K562 (cell line): ENCODE data around the gene OR2B6. TPM values are rescaled to one million over a fixed set of nuclear protein-coding genes. Genes with fewer than 3 reads are reported as not detected.

Source experiments
- ATAC-seq: fragments of 200-7000 bp; cut with Tn5 transposase; 3 replicates; pipeline ENCODE4 v1.9.1; 2020; ENCODE audit warnings: moderate library complexity
- BruUV-seq: library from RNA; stranded (reverse); fragments of 400-500 nt; replicated peaks from 2 replicates; lab custom pipeline; 2021; lab: Mats Ljungman, UMichigan
- CTCF ChIA-PET: fragments of 300-600 bp; formaldehyde crosslinking; extraction: SDS; loops from one replicate; lab custom pipeline; 2021; ENCODE audit warnings: low intra/inter-chr PET ratio; lab: Yijun Ruan, JAX
- POLR2A ChIA-PET: fragments of 300-600, 350-650 bp; sonication (Branson Sonifier 250); formaldehyde crosslinking; extraction: SDS; loops from one replicate; lab custom pipeline; 2021; ENCODE audit warnings: antibody characterized with exemption, inconsistent platforms; lab: Yijun Ruan, JAX
- DNase-seq, 4 experiments: peaks; one replicate each; pipeline versions ENCODE4 v3.0.0 to v3.0.0-alpha.2; 2011 to 2018; ENCODE audit warnings: low spot score in 3 of 4, mixed read lengths in 3 of 4; ENCODE audit errors: extremely low read depth in 1 of 4
- FAIRE-seq: peaks from 2 replicates; lab custom pipeline; 2011; peaks lifted over from hg19 to GRCh38; lab: Jason Lieb, UNC
- H2AFZ ChIP-seq: 2 replicates; pipeline ENCODE4 v1.6.0; 2011; ENCODE audit warnings: low read depth, low read length, control low read depth, inconsistent platforms
- H3K27ac ChIP-seq: fragments of 200-600 bp; 3 replicates; pipeline ENCODE4 v1.8.0; 2011; ENCODE audit warnings: low read depth, mild to moderate bottlenecking, control low read depth, inconsistent platforms, low read length, moderate library complexity, mixed read lengths; ENCODE audit errors: extremely low read depth
- H3K27me3 ChIP-seq, 2 experiments: fragments of 300-600 bp in 1 of 2; 2 replicates in 1 of 2; 3 replicates in 1 of 2; pipeline versions ENCODE4 v1.6.0 to v1.8.0; 2011; ENCODE audit warnings: inconsistent platforms in 2 of 2, low read length in 2 of 2, mild to moderate bottlenecking in 1 of 2, mixed read lengths in 1 of 2, moderate library complexity in 1 of 2; ENCODE audit not compliant: control insufficient read depth in 2 of 2, insufficient read depth in 2 of 2
- H3K36me3 ChIP-seq: fragments of 300-600 bp; 3 replicates; pipeline ENCODE4 v1.8.0; 2011; ENCODE audit warnings: mild to moderate bottlenecking, low read length, inconsistent platforms; ENCODE audit not compliant: control insufficient read depth, insufficient read depth
- H3K4me1 ChIP-seq, 2 experiments: fragments of 200-600 bp in 1 of 2; replicated peaks in 1 of 2; 2 replicates in 1 of 2; 3 replicates in 1 of 2; pipeline versions ENCODE4 v1.5.1 to v1.8.0; 2011; ENCODE audit warnings: inconsistent platforms in 2 of 2, low read length in 2 of 2, mild to moderate bottlenecking in 1 of 2, mixed read lengths in 1 of 2, moderate library complexity in 1 of 2; ENCODE audit not compliant: control insufficient read depth in 2 of 2, insufficient read depth in 2 of 2
- H3K4me2 ChIP-seq: 2 replicates; pipeline ENCODE4 v1.6.1; 2011; ENCODE audit warnings: low read length, control low read depth, inconsistent platforms, mixed read lengths; ENCODE audit not compliant: insufficient read depth
- H3K4me3 ChIP-seq: fragments of 200-600 bp; sonication (generic), shearing (Covaris generic); 2 replicates; pipeline ENCODE4 v1.5.1; 2016; ENCODE audit warnings: control low read depth, inconsistent platforms
- H3K79me2 ChIP-seq: fragments of 200-600 bp; 3 replicates; pipeline ENCODE4 v1.8.0; 2011; ENCODE audit warnings: low read length, inconsistent platforms; ENCODE audit not compliant: control insufficient read depth, insufficient read depth
- H3K9ac ChIP-seq, 2 experiments: 2 replicates each; pipeline versions ENCODE4 v1.6.0 to v1.6.1; 2011; ENCODE audit warnings: low read depth in 2 of 2, low read length in 2 of 2, control low read depth in 1 of 2, inconsistent platforms in 1 of 2, mild to moderate bottlenecking in 1 of 2, mixed read lengths in 1 of 2; ENCODE audit not compliant: insufficient read depth in 1 of 2
- H3K9me1 ChIP-seq: one replicate; pipeline ENCODE4 v1.6.0; 2011; ENCODE audit warnings: inconsistent platforms, mild to moderate bottlenecking, low read length, moderate library complexity; ENCODE audit not compliant: control insufficient read depth, insufficient read depth
- H3K9me3 ChIP-seq: replicated peaks from 2 replicates; pipeline ENCODE4 v1.5.1; 2011; ENCODE audit warnings: low read depth, low read length, inconsistent platforms; ENCODE audit not compliant: control insufficient read depth, insufficient read depth
- H4K20me1 ChIP-seq: replicated peaks from 2 replicates; pipeline ENCODE4 v1.6.1; 2011; ENCODE audit warnings: low read length, inconsistent platforms, mixed read lengths; ENCODE audit not compliant: control insufficient read depth, insufficient read depth
- ARID1B ChIP-seq: fragments of 450-650 bp; IDR thresholded peaks from 2 replicates; pipeline ENCODE4 v1.6.1; 2016; ENCODE audit warnings: antibody characterized with exemption, mild to moderate bottlenecking, inconsistent platforms
- BDP1 ChIP-seq: IDR thresholded peaks from 3 replicates; pipeline ENCODE4 v1.6.1; 2011; ENCODE audit not compliant: insufficient read length, insufficient read depth
- KHSRP ChIP-seq: fragments of 450-650 bp; IDR thresholded peaks from 2 replicates; pipeline ENCODE4 v1.6.1; 2017
- MBD2 ChIP-seq: sonication (generic); IDR thresholded peaks from 2 replicates; pipeline ENCODE4 v1.6.1; 2016; ENCODE audit warnings: low read depth, borderline replicate concordance
- MEIS2 ChIP-seq: fragments of 450-650 bp; IDR thresholded peaks from 2 replicates; pipeline ENCODE4 v1.6.1; 2014; ENCODE audit warnings: mild to moderate bottlenecking; ENCODE audit not compliant: partially characterized antibody
- POLR2B ChIP-seq: fragments of 450-650 bp; IDR thresholded peaks from 2 replicates; pipeline ENCODE4 v1.6.1; 2018; ENCODE audit warnings: low read depth; ENCODE audit not compliant: partially characterized antibody
- RBM14 ChIP-seq: fragments of 200-400 bp; formaldehyde crosslinking; IDR thresholded peaks from 2 replicates; pipeline ENCODE4 v1.6.1; 2018; ENCODE audit warnings: low read depth, mild to moderate bottlenecking, low read length, moderate library complexity, borderline replicate concordance; ENCODE audit not compliant: insufficient read depth
- TAF15 ChIP-seq: fragments of 200-400 bp; formaldehyde crosslinking; IDR thresholded peaks from 2 replicates; pipeline ENCODE4 v1.6.1; 2017; ENCODE audit warnings: mild to moderate bottlenecking, low read depth, low read length, moderate library complexity
- ZNF133 ChIP-seq: fragments of 250-450 bp; sonication (Bioruptor Pico); IDR thresholded peaks from 2 replicates; pipeline ENCODE4 v1.4.0; 2020; ENCODE audit warnings: mild to moderate bottlenecking
- WGBS: fragments of 100-300 bp; shearing (Covaris generic); methylation state at CpG from one replicate; pipeline ENCODE4 v1.1.6; 2016; ENCODE audit warnings: low coverage, mixed read lengths; ENCODE audit not compliant: insufficient coverage; ENCODE audit errors: missing lambda C conversion rate; 5-methylcytosine and 5-hydroxymethylcytosine counted together
- in situ Hi-C: fragments of 300-500 bp; cut with MboI; formaldehyde crosslinking; loops from 4 replicates; pipeline ENCODE4 v1.15.0; 2018; ENCODE audit warnings: inconsistent platforms, mixed read lengths
- intact Hi-C: fragments of 100-400 bp; cut with micrococcal nuclease; formaldehyde crosslinking; loops from 2 replicates; pipeline ENCODE4 v1.14.2; 2022
- polyA plus RNA-seq, 8 experiments: library from polyadenylated mRNA; depleted of rRNA in 4 of 8; stranded (reverse) in 5 of 8; unstranded in 3 of 8; fragments of >200 nt; fragmentation: Nextera tagmentation in 2 of 8; fragmentation: Illumina TruSeq in 1 of 8; extraction: Ambion mirVana in 2 of 8; extraction: Trizol in 1 of 8; gene quantifications; 2 replicates each; pipeline versions ENCODE4 v1.2.1 to v1.2.3, GENCODE V29; 2011 to 2014; ENCODE audit warnings: inconsistent platforms in 1 of 8, missing spikeins in 1 of 8
- total RNA-seq, 7 experiments: library from RNA; depleted of rRNA in 6 of 7; stranded (reverse); fragments of >200 nt in 6 of 7; fragmentation: Illumina TruSeq in 2 of 7; extraction: Trizol in 2 of 7; gene quantifications; 2 replicates each; pipeline versions ENCODE4 v1.2.1 to v1.2.3, GENCODE V29; 2011 to 2021; ENCODE audit warnings: low replicate concordance in 1 of 7
- TF ChIP-seq, protein P1 (sequence below), 2 experiments: fragments of 150-350 bp in 1 of 2; IDR thresholded peaks; 2 replicates each; pipeline ENCODE4 v1.6.1; 2012 to 2016; ENCODE audit warnings: low read depth in 2 of 2, low read length in 2 of 2, mild to moderate bottlenecking in 1 of 2, moderate library complexity in 1 of 2
- TF ChIP-seq, protein P2 (sequence below): fragments of 450-650 bp; IDR thresholded peaks from 2 replicates; pipeline ENCODE4 v1.6.1; 2016; ENCODE audit warnings: low read depth

The OR2B6 gene
- total and polyA plus RNA-seq, 9 of the 15 experiments (the other 6 are each of a cell fraction or from before 2014, with no cell fraction given): 1.9 to 18.7 (median 4.4) TPM

- intact Hi-C loops (no loop called here), in situ Hi-C loops (no loop called here)
- peaks cover 0 to 2% of the 10 kb centered on the region in 2 experiments; a peak in 1 of 5 replicates for H3K4me1 ChIP-seq
- no peaks in the 10 kb centered on the region for H3K9me1 ChIP-seq
- peaks cover 39% of the 10 kb centered on the region; the same call in 2 of the 3 replicates for H3K36me3 ChIP-seq
- H3K79me2 ChIP-seq: peaks cover 40% of the 10 kb centered on the region
- no peak overlapping the region for H3K9ac ChIP-seq
- FAIRE-seq (no peak), DNase-seq (no peak), ATAC-seq (no peak)
- no peak overlapping the region for H3K4me3 ChIP-seq
- no peak overlapping the region for H2AFZ ChIP-seq
- 79% methylated on average over 2 of the region's 2 CpGs for WGBS
- ChIA-PET POLR2A (interaction anchor here (0.6 to 1.1 kb wide), 3 partner anchors 29 to 1684 kb away, joined by 3 to 5 read pairs (median 3); a partner anchor contains a TSS), CTCF (no interaction called here)
- H3K27me3 ChIP-seq: no peaks in the 10 kb centered on the region
- no peaks in the 10 kb centered on the region for H4K20me1 ChIP-seq
- H3K27ac ChIP-seq: no peak overlapping the region
- BruUV-seq: no TSS peak
- H3K9me3 ChIP-seq: 0 out of 2 replicates have a peak, but pooled peaks cover 4% of the 10 kb centered on the region
- H3K4me2 ChIP-seq: no peak overlapping the region
- TF ChIP-seq RBM14: no peak
- TF ChIP-seq ARID1B: no peak
- TF ChIP-seq, protein P1, sequence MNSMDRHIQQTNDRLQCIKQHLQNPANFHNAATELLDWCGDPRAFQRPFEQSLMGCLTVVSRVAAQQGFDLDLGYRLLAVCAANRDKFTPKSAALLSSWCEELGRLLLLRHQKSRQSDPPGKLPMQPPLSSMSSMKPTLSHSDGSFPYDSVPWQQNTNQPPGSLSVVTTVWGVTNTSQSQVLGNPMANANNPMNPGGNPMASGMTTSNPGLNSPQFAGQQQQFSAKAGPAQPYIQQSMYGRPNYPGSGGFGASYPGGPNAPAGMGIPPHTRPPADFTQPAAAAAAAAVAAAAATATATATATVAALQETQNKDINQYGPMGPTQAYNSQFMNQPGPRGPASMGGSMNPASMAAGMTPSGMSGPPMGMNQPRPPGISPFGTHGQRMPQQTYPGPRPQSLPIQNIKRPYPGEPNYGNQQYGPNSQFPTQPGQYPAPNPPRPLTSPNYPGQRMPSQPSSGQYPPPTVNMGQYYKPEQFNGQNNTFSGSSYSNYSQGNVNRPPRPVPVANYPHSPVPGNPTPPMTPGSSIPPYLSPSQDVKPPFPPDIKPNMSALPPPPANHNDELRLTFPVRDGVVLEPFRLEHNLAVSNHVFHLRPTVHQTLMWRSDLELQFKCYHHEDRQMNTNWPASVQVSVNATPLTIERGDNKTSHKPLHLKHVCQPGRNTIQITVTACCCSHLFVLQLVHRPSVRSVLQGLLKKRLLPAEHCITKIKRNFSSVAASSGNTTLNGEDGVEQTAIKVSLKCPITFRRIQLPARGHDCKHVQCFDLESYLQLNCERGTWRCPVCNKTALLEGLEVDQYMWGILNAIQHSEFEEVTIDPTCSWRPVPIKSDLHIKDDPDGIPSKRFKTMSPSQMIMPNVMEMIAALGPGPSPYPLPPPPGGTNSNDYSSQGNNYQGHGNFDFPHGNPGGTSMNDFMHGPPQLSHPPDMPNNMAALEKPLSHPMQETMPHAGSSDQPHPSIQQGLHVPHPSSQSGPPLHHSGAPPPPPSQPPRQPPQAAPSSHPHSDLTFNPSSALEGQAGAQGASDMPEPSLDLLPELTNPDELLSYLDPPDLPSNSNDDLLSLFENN (IDR thresholded peaks at IDR 0.05; ENCODE audit: low read depth in 2 of 2, low read length in 2 of 2): no peak
- no peak for TF ChIP-seq MEIS2
- no peak for TF ChIP-seq ZNF133 (CRISPR knock-in tag)
- no peak for TF ChIP-seq POLR2B
- TF ChIP-seq, protein P2, sequence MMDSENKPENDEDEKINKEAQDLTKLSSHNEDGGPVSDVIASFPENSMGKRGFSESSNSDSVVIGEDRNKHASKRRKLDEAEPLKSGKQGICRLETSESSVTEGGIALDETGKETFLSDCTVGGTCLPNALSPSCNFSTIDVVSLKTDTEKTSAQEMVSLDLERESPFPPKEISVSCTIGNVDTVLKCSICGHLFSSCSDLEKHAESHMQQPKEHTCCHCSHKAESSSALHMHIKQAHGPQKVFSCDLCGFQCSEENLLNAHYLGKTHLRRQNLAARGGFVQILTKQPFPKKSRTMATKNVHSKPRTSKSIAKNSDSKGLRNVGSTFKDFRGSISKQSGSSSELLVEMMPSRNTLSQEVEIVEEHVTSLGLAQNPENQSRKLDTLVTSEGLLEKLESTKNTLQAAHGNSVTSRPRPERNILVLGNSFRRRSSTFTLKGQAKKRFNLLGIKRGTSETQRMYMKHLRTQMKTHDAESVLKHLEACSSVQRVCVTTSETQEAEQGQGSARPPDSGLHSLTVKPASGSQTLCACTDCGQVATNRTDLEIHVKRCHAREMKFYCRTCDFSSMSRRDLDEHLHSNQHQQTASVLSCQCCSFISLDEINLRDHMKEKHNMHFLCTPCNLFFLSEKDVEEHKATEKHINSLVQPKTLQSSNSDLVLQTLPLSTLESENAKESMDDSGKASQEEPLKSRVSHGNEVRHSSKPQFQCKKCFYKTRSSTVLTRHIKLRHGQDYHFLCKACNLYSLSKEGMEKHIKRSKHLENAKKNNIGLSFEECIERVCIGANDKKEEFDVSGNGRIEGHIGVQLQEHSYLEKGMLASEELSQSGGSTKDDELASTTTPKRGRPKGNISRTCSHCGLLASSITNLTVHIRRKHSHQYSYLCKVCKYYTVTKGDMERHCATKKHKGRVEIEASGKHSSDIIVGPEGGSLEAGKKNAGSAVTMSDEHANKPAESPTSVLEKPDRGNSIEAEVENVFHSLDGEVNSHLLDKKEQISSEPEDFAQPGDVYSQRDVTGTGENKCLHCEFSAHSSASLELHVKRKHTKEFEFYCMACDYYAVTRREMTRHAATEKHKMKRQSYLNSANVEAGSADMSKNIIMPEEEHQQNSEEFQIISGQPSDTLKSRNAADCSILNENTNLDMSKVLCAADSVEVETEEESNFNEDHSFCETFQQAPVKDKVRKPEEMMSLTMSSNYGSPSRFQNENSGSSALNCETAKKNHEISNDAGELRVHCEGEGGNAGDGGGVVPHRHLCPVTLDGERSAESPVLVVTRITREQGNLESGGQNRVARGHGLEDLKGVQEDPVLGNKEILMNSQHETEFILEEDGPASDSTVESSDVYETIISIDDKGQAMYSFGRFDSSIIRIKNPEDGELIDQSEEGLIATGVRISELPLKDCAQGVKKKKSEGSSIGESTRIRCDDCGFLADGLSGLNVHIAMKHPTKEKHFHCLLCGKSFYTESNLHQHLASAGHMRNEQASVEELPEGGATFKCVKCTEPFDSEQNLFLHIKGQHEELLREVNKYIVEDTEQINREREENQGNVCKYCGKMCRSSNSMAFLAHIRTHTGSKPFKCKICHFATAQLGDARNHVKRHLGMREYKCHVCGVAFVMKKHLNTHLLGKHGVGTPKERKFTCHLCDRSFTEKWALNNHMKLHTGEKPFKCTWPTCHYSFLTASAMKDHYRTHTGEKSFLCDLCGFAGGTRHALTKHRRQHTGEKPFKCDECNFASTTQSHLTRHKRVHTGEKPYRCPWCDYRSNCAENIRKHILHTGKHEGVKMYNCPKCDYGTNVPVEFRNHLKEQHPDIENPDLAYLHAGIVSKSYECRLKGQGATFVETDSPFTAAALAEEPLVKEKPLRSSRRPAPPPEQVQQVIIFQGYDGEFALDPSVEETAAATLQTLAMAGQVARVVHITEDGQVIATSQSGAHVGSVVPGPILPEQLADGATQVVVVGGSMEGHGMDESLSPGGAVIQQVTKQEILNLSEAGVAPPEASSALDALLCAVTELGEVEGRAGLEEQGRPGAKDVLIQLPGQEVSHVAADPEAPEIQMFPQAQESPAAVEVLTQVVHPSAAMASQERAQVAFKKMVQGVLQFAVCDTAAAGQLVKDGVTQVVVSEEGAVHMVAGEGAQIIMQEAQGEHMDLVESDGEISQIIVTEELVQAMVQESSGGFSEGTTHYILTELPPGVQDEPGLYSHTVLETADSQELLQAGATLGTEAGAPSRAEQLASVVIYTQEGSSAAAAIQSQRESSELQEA: no peak
- no peak for TF ChIP-seq MBD2
- TF ChIP-seq KHSRP: no peak
- TF ChIP-seq BDP1: no peak
- TF ChIP-seq TAF15: no peak
These were observed 25.8 kb upstream of the OR2B6 start for GRCh38 chr6:27931209-27931608.
